ENCODE results near the gene KDM8. TPM values are rescaled to one million over a fixed set of nuclear protein-coding genes. Genes with fewer than 3 reads are reported as not detected.

KDM8 gene
- polyA plus RNA-seq, 1 experiment: 2.5 TPM

DNA sequence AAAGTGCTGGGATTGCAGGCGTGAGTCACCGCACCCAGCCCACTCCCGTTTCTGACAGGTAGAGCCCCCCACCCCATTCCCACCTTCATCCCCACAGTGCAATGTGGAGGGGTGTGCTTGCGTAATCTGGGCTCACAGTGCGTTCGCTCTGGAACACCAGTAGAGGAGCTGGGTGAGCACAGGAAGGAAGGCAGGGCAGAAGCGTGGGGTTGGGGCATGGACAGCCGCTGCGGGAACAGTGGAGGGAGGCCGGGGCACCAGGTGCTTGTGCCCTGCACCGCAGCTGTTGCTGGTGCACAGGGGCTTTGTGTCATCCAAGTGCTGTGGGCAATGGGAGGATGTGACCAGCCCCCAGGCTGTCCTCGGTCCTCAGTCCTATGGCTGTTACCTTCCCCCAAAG is 24.7 kb downstream of the KDM8 start:
- Histone ChIP-seq H3K4me3 (ENCODE audit: low read depth, low read length) (no peak overlapping the region), H3K27me3 (ENCODE audit: control insufficient read depth, insufficient read depth, low read length) (no peaks in the 10 kb centered on the region), H3K27ac (ENCODE audit: low read depth, low read length) (no peak overlapping the region), H3K9me3 (ENCODE audit: control insufficient read depth, insufficient read depth, low read length) (no peaks in the 10 kb centered on the region; the same call in 1 of the 2 replicates)
- POLR2A ChIA-PET: no interaction called here
- CTCF ChIA-PET: interaction anchor here (1.3 kb wide), 1 partner anchor 140 kb away, joined by 6 read pairs; no protein-coding TSS in a partner anchor
- no peak for DNase-seq (ENCODE audit: low read depth, low spot score)
- no peak for TF ChIP-seq CTCF (IDR thresholded peaks at IDR 0.05; ENCODE audit: low read depth, low read length)

- Histone ChIP-seq H3K4me3 (ENCODE audit: low read depth, low read length) (no peak overlapping the region), H3K9me3 (ENCODE audit: control insufficient read depth, insufficient read depth, low read length) (no peaks in the 10 kb centered on the region; the same call in 1 of the 2 replicates), H3K27me3 (ENCODE audit: control insufficient read depth, insufficient read depth, low read length) (no peaks in the 10 kb centered on the region), H3K27ac (ENCODE audit: low read depth, low read length) (no peak overlapping the region)
- ChIA-PET POLR2A (interaction anchor here (0.5 to 1.2 kb wide), 2 partner anchors 14 to 81 kb away, joined by 3 to 4 read pairs; no protein-coding TSS in a partner anchor), CTCF (interaction anchor here (0.9 kb wide), 1 partner anchor 139 kb away, joined by 4 read pairs; no protein-coding TSS in a partner anchor)
- no peak for DNase-seq (ENCODE audit: low read depth, low spot score)
- TF ChIP-seq CTCF (IDR thresholded peaks at IDR 0.05; ENCODE audit: low read depth, low read length): no peak
These were observed 25.5 kb downstream of the KDM8 start for GRCh38 chr16:27228621-27229501.

DNA sequence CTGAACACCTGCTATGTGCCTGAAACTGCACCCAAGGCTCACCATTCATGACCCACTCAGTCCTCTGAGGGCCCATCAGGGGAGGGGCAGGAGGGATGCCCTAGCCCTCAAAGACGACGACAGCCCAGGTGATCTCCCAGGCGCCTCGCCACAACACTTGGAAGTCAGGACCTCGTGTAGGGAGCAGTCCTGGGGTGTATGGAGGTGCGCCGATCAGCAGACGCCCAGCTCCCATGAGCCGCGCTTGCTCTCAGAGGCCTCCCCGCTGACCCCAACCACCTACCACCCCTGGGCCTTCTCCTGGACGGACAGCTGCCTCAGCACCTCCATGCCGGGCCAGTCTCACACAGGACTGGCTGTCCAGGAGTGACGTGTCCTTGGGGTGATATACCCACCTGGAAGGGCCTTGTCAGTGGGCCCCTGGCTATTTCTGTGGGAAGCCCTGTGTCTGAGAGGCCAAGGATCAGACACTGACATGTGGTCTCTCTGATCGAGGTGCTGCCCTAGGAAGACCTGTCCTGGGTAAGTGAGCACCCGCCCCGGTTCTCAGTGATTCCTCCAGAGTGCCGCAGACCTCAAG is 26.7 kb downstream of the KDM8 start:
- DNase-seq (ENCODE audit: low read depth, low spot score): no peak
- Histone ChIP-seq H3K27me3 (ENCODE audit: control insufficient read depth, insufficient read depth, low read length) (no peaks in the 10 kb centered on the region), H3K4me3 (ENCODE audit: low read depth, low read length) (no peak overlapping the region), H3K9me3 (ENCODE audit: control insufficient read depth, insufficient read depth, low read length) (no peaks in the 10 kb centered on the region; the same call in 1 of the 2 replicates), H3K27ac (ENCODE audit: low read depth, low read length) (no peak overlapping the region)
- ChIA-PET POLR2A (interaction anchor here (0.5 to 1.2 kb wide), 2 partner anchors 13 to 80 kb away, joined by 3 to 4 read pairs; no protein-coding TSS in a partner anchor), CTCF (interaction anchor here (0.9 kb wide), 1 partner anchor 138 kb away, joined by 4 read pairs; no protein-coding TSS in a partner anchor)
- no peak for TF ChIP-seq CTCF (IDR thresholded peaks at IDR 0.05; ENCODE audit: low read depth, low read length)

DNA sequence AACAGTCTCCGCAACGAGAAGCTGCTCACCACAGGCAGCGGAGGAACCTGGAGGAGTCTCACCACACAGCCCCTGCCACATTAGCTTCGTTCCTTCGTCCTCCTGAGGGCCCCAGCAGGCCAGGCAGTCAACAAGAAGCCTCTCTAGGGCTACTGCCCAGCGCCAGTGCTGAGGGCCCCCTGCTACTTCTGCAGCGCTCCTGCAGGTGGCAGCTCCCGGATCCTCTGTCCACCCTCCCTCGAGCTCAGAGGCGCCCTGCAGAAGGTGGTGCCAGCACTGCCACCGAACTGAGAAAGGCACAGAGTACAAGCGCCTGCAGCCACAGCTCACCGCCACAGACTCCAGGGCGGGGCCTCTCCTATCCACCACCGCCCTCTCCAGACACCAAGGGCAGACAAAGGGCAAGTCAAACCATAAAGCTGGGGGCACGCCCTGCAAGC is 27.3 kb downstream of the KDM8 start:
- DNase-seq (ENCODE audit: low read depth, low spot score): no peak
- no peak overlapping the region for H3K4me3 ChIP-seq (ENCODE audit: low read depth, low read length)
- H3K9me3 ChIP-seq (ENCODE audit: control insufficient read depth, insufficient read depth, low read length): no peaks in the 10 kb centered on the region; the same call in 1 of the 2 replicates
- CTCF ChIA-PET: no interaction called here
- H3K27me3 ChIP-seq (ENCODE audit: control insufficient read depth, insufficient read depth, low read length): no peaks in the 10 kb centered on the region
- TF ChIP-seq CTCF (IDR thresholded peaks at IDR 0.05; ENCODE audit: low read depth, low read length): no peak
- H3K27ac ChIP-seq (ENCODE audit: low read depth, low read length): no peak overlapping the region
- POLR2A ChIA-PET: no interaction called here
